ENCODE measurements around the gene BLZF1. TPM values are rescaled to one million over a fixed set of nuclear protein-coding genes. Genes with fewer than 3 reads are reported as not detected.
"Not testable (repeated sequence)": the region's sequence is repeated elsewhere in the genome, so short reads cannot be mapped to it uniquely, and the experiment has no call there.

BLZF1 gene
- total RNA-seq, 1 experiment from 2014 or later: 14.3 TPM

GRCh38 chr1:169395955-169396354 lies 28.0 kb downstream of the BLZF1 start:
- H3K56ac ChIP-seq (ENCODE audit: insufficient read length, low read depth, low read length): no peak overlapping the region
- H3K18ac ChIP-seq (ENCODE audit: insufficient read length, low read depth, low read length): no peak overlapping the region
- Mint-ChIP-seq H3K4me3 (no peak overlapping the region), H3K27me3 (ENCODE audit: low read depth) (no peaks in the 10 kb centered on the region), H3K36me3 (ENCODE audit: insufficient read depth in 1 of 3, low read depth in 3 of 3) (peaks cover under 1 to 19% (median 15%) of the 10 kb centered on the region in 3 experiments; a peak in 6 of 7 replicates), H3K4me1 (peaks cover 0 to 4% of the 10 kb centered on the region in 2 experiments; a peak in 1 of 4 replicates), H3K9me3 (peaks cover 0 to 9% of the 10 kb centered on the region in 2 experiments; a peak in 2 of 5 replicates), H3K27ac (no peak overlapping the region)
- H3K9me3 ChIP-seq (ENCODE audit: control insufficient read depth, low read depth, low read length): no peaks in the 10 kb centered on the region
- no peak overlapping the region for H2AK5ac ChIP-seq (ENCODE audit: insufficient read length, low read length)
- no peak overlapping the region for H2BK12ac ChIP-seq (ENCODE audit: insufficient read length, low read depth, low read length)
- H2BK15ac ChIP-seq (ENCODE audit: low read depth, low read length): no peak overlapping the region
- no peak for TF ChIP-seq CTCF (conservative IDR thresholded peaks at IDR 0.05)
- H3T11ph ChIP-seq (ENCODE audit: low read length): no peak overlapping the region
- no peak overlapping the region for H3K4me2 ChIP-seq (ENCODE audit: insufficient read depth, insufficient read length, low read length)
- no peak overlapping the region for H4K91ac ChIP-seq (ENCODE audit: insufficient read length, low read depth, low read length)
- H2AFZ ChIP-seq (ENCODE audit: low read length): no peak overlapping the region
- H3K4me1 ChIP-seq (ENCODE audit: insufficient read depth, low read length): no peaks in the 10 kb centered on the region
- no peak overlapping the region for H3K9ac ChIP-seq (ENCODE audit: extremely low read depth, insufficient read length, low read length)
- no peak overlapping the region for H3K4ac ChIP-seq (ENCODE audit: low read depth, low read length)
- no peak overlapping the region for H3K27ac ChIP-seq (ENCODE audit: insufficient read length, low read depth, low read length)
- no peak for DNase-seq
- no peaks in the 10 kb centered on the region for H3K23me2 ChIP-seq (ENCODE audit: insufficient read length, low read depth, low read length, poor library complexity, severe bottlenecking)
- no peak overlapping the region for H2BK20ac ChIP-seq (ENCODE audit: low read depth, low read length, poor library complexity, severe bottlenecking)
- no peaks in the 10 kb centered on the region for H4K20me1 ChIP-seq (ENCODE audit: control insufficient read depth, insufficient read depth, insufficient read length)
- no peak overlapping the region for H4K8ac ChIP-seq (replicated peaks; ENCODE audit: insufficient read length, low read depth, low read length)
- no peaks in the 10 kb centered on the region for H3K27me3 ChIP-seq (ENCODE audit: insufficient read depth, low read length)
- no peak overlapping the region for H2BK5ac ChIP-seq (ENCODE audit: insufficient read length, low read length)
- H3K14ac ChIP-seq (ENCODE audit: insufficient read depth, low read length): no peak overlapping the region
- no peaks in the 10 kb centered on the region for H3K79me1 ChIP-seq (ENCODE audit: insufficient read depth, low read depth, low read length, poor library complexity, severe bottlenecking)
- H2BK120ac ChIP-seq (ENCODE audit: low read depth, low read length, poor library complexity, severe bottlenecking): no peak overlapping the region
- no peak overlapping the region for H3K23ac ChIP-seq (ENCODE audit: insufficient read length, low read depth, low read length)
- no peak overlapping the region for H4K5ac ChIP-seq (ENCODE audit: insufficient read length, low read depth, low read length)
- no peaks in the 10 kb centered on the region for H3K79me2 ChIP-seq (ENCODE audit: insufficient read depth, low read length)
- no CpG with 5 or more reads among the region's 3 CpGs for WGBS (ENCODE audit: extremely low coverage, insufficient read length, low lambda C conversion rate)

GRCh38 chr1:169402578-169402977 lies 34.6 kb downstream of the BLZF1 start:
- H3K23ac ChIP-seq (ENCODE audit: insufficient read length, low read depth, low read length); H2BK15ac ChIP-seq (ENCODE audit: low read depth, low read length); H3K27me3 ChIP-seq (ENCODE audit: insufficient read depth, low read length); H3K4me1 Mint-ChIP-seq; H3K14ac ChIP-seq (ENCODE audit: insufficient read depth, low read length); H2BK20ac ChIP-seq (ENCODE audit: low read depth, low read length, poor library complexity, severe bottlenecking); H3K79me1 ChIP-seq (ENCODE audit: insufficient read depth, low read depth, low read length, poor library complexity, severe bottlenecking); H3K4me3 Mint-ChIP-seq; H4K91ac ChIP-seq (ENCODE audit: insufficient read length, low read depth, low read length); DNase-seq; H3K4me1 ChIP-seq (ENCODE audit: insufficient read depth, low read length); H2BK120ac ChIP-seq (ENCODE audit: low read depth, low read length, poor library complexity, severe bottlenecking); H3K23me2 ChIP-seq (ENCODE audit: insufficient read length, low read depth, low read length, poor library complexity, severe bottlenecking); H3K56ac ChIP-seq (ENCODE audit: insufficient read length, low read depth, low read length); H3T11ph ChIP-seq (ENCODE audit: low read length); H2BK12ac ChIP-seq (ENCODE audit: insufficient read length, low read depth, low read length); H3K27me3 Mint-ChIP-seq (ENCODE audit: low read depth); H3K18ac ChIP-seq (ENCODE audit: insufficient read length, low read depth, low read length); H4K20me1 ChIP-seq (ENCODE audit: control insufficient read depth, insufficient read depth, insufficient read length); H3K4me2 ChIP-seq (ENCODE audit: insufficient read depth, insufficient read length, low read length); H2BK5ac ChIP-seq (ENCODE audit: insufficient read length, low read length); H4K8ac ChIP-seq (replicated peaks; ENCODE audit: insufficient read length, low read depth, low read length); H4K5ac ChIP-seq (ENCODE audit: insufficient read length, low read depth, low read length); H2AK5ac ChIP-seq (ENCODE audit: insufficient read length, low read length); H3K9ac ChIP-seq (ENCODE audit: extremely low read depth, insufficient read length, low read length); H3K27ac ChIP-seq (ENCODE audit: insufficient read length, low read depth, low read length); H2AFZ ChIP-seq (ENCODE audit: low read length); H3K9me3 ChIP-seq (ENCODE audit: control insufficient read depth, low read depth, low read length); H3K79me2 ChIP-seq (ENCODE audit: insufficient read depth, low read length); H3K4ac ChIP-seq (ENCODE audit: low read depth, low read length); H3K27ac Mint-ChIP-seq: not testable (repeated sequence)
- H3K9me3 Mint-ChIP-seq: peaks cover 36 to 54% of the 10 kb centered on the region in 2 experiments; a peak in 4 of 5 replicates
- H3K36me3 Mint-ChIP-seq (ENCODE audit: insufficient read depth in 1 of 3, low read depth in 3 of 3): peaks cover 0 to 39% (median 18%) of the 10 kb centered on the region in 3 experiments; a peak in 6 of 7 replicates
- WGBS (ENCODE audit: extremely low coverage, insufficient read length, low lambda C conversion rate): no CpG with 5 or more reads among the region's 1 CpG
